GM23248 (cell line): Measurements from ENCODE around the gene CCNJL. TPM values are rescaled to one million over a fixed set of nuclear protein-coding genes. Genes with fewer than 3 reads are reported as not detected.

Experiments
- DNase-seq: peaks from one replicate; pipeline ENCODE4 v3.0.0-alpha.2; 2015
- H2AFZ ChIP-seq: fragments of 200-600 bp; sonication (generic); 2 replicates; pipeline ENCODE4 v1.6.1; 2016; ENCODE audit warnings: antibody characterized with exemption
- H3F3A ChIP-seq: fragments of 200-600 bp; sonication (generic); 2 replicates; pipeline ENCODE4 v1.6.1; 2016; ENCODE audit warnings: mild to moderate bottlenecking, antibody characterized with exemption, mixed run types; ENCODE audit not compliant: insufficient read depth
- H3K27ac ChIP-seq: fragments of 200-600 bp; sonication (generic); 2 replicates; pipeline ENCODE4 v1.5.1; 2016; ENCODE audit warnings: mild to moderate bottlenecking
- H3K27me3 ChIP-seq: fragments of 200-600 bp; sonication (generic); replicated peaks from 2 replicates; pipeline ENCODE4 v1.6.1; 2016; ENCODE audit warnings: mild to moderate bottlenecking; ENCODE audit not compliant: insufficient read depth
- H3K36me3 ChIP-seq: fragments of 200-600 bp; sonication (generic); 2 replicates; pipeline ENCODE4 v1.6.1; 2016; ENCODE audit warnings: low read depth, mild to moderate bottlenecking
- H3K4me1 ChIP-seq: fragments of 200-600 bp; sonication (generic); 2 replicates; pipeline ENCODE4 v1.6.1; 2016; ENCODE audit warnings: mild to moderate bottlenecking; ENCODE audit not compliant: insufficient read depth
- H3K4me2 ChIP-seq: fragments of 200-600 bp; sonication (generic); one replicate; pipeline ENCODE4 v1.6.1; 2016; ENCODE audit warnings: mild to moderate bottlenecking; ENCODE audit not compliant: unreplicated experiment
- H3K4me3 ChIP-seq: fragments of 200-600 bp; sonication (generic); 2 replicates; pipeline ENCODE4 v1.5.1; 2016; ENCODE audit warnings: mild to moderate bottlenecking
- H3K79me2 ChIP-seq: fragments of 200-600 bp; sonication (generic); 2 replicates; pipeline ENCODE4 v1.6.1; 2016; ENCODE audit warnings: mild to moderate bottlenecking; ENCODE audit not compliant: insufficient read depth
- H3K9ac ChIP-seq: fragments of 200-600 bp; sonication (generic); 2 replicates; pipeline ENCODE4 v1.6.1; 2016; ENCODE audit warnings: mild to moderate bottlenecking
- H3K9me2 ChIP-seq: fragments of 200-600 bp; sonication (generic); 2 replicates; pipeline ENCODE4 v1.6.1; 2016; ENCODE audit warnings: mixed run types, mild to moderate bottlenecking, moderate library complexity; ENCODE audit not compliant: insufficient read depth
- H3K9me3 ChIP-seq: fragments of 200-600 bp; sonication (generic); one replicate; pipeline ENCODE4 v1.6.1; 2017; ENCODE audit warnings: low read depth
- H4K20me1 ChIP-seq: fragments of 200-600 bp; sonication (generic); 2 replicates; pipeline ENCODE4 v1.6.0; 2016; ENCODE audit not compliant: insufficient read depth
- EZH2 ChIP-seq: fragments of 200-600 bp; sonication (generic); IDR thresholded peaks from 2 replicates; pipeline ENCODE4 v1.6.1; 2018; ENCODE audit warnings: antibody characterized with exemption, mild to moderate bottlenecking; ENCODE audit not compliant: insufficient read depth, poor library complexity, severe bottlenecking
- EZH2phosphoT487 ChIP-seq: fragments of 200-600 bp; sonication (generic); IDR thresholded peaks from 2 replicates; pipeline ENCODE4 v1.6.1; 2018; ENCODE audit warnings: antibody characterized with exemption, moderate library complexity, mild to moderate bottlenecking, low read depth; ENCODE audit not compliant: insufficient read depth
- WGBS, 2 experiments: methylation state at CpG; one replicate each; pipeline ENCODE4 v1.1.6; 2015 to 2017; ENCODE audit warnings: low lambda C conversion rate in 2 of 2, low coverage in 1 of 2; ENCODE audit errors: missing lambda C conversion rate in 2 of 2; 5-methylcytosine and 5-hydroxymethylcytosine counted together
- in situ Hi-C: fragments of 300-500 bp; cut with MboI; formaldehyde crosslinking; loops from 2 replicates; pipeline ENCODE4 v1.15.0; 2020
- polyA plus RNA-seq: library from polyadenylated mRNA; unstranded; fragments of >200 nt; fragmentation: Nextera tagmentation; extraction: Ambion mirVana; gene quantifications from 2 replicates; pipeline ENCODE4 v1.2.1, GENCODE V29; 2016
- total RNA-seq: library from RNA; depleted of rRNA; stranded (reverse); fragments of >200 nt; shearing (Covaris generic); gene quantifications from 2 replicates; pipeline ENCODE4 v1.2.3, GENCODE V29; 2014; rRNA removed

The CCNJL gene, protein sequence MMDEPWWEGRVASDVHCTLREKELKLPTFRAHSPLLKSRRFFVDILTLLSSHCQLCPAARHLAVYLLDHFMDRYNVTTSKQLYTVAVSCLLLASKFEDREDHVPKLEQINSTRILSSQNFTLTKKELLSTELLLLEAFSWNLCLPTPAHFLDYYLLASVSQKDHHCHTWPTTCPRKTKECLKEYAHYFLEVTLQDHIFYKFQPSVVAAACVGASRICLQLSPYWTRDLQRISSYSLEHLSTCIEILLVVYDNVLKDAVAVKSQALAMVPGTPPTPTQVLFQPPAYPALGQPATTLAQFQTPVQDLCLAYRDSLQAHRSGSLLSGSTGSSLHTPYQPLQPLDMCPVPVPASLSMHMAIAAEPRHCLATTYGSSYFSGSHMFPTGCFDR
- 0.43 TPM in 1 of 2 replicates, not detected in the other for total RNA-seq
- polyA plus RNA-seq, result 0.06 TPM in 1 of 2 replicates, not detected in the other

DNA sequence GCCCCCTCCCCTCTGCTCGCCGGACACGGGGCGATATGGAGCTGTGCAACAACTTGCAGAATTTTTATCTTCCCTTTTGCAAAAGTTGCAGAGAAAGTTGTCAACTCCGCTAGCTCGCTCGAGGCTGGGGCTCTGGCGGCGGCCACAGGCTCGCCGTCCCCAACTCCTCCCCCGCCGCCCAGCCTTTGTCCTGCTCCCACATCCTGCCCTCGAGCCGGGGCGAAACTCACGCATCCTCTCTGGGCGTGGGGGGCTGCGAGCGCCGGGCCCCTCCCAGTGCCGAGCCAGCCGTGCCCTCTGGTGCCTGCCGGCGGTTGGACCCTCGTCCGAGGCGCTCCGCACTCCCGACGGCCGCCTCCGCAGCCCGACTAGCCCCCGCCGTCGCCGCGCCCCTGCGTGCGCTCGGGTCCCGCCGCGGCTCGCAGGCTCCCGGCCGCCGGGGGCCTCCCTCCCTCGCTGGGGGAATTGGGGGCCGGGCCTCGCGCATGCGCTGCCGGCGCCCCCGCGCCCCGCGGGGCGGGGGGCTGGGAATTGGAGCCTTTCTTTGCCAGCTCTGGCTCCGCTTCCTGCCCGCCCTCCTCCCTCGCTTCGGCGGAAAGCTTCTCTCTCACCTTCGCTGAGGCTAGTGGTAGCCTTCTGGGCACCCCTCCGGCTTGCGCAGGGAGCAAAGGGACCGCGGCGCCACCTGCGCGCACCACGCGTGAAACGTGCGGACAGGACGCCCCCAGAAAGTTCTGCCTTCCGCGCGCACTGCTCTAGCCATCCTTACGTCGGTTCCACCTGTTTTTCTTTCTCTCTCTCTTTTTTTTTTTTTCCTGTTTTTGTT lies at the start of gene CCNJL:
Gene CCNJL, minus strand, starts transcription at position 431 of the 826 bp plus-strand sequence. CDS start 641 bp downstream, outside the sequence.
- in situ Hi-C loops, result no loop called here
- 2% methylated on average over 35 to 58 of the region's 84 CpGs for WGBS, 2 experiments
- Histone ChIP-seq H3K27ac (no peak within 1 kb of the TSS), H3K36me3 (no peaks in the 10 kb centered on the region), H3K4me3 (peak within 1 kb of the TSS; percentile 52), H3K9me2 (no peaks in the 10 kb centered on the region), H3K4me1 (no peaks in the 10 kb centered on the region), H4K20me1 (no peaks in the 10 kb centered on the region), H3K9me3 (no peaks in the 10 kb centered on the region), H2AFZ (peak within 1 kb of the TSS; percentile 44), H3K27me3 (peaks cover 57% of the 10 kb centered on the region), H3K9ac (no peak within 1 kb of the TSS), H3K79me2 (no peaks in the 10 kb centered on the region), H3F3A (no peaks in the 10 kb centered on the region), H3K4me2 (peak within 1 kb of the TSS; percentile 45)
- peak; percentile 30 for DNase-seq
- peak; percentile 10 for TF ChIP-seq EZH2
- TF ChIP-seq EZH2phosphoT487, result no peak

DNA sequence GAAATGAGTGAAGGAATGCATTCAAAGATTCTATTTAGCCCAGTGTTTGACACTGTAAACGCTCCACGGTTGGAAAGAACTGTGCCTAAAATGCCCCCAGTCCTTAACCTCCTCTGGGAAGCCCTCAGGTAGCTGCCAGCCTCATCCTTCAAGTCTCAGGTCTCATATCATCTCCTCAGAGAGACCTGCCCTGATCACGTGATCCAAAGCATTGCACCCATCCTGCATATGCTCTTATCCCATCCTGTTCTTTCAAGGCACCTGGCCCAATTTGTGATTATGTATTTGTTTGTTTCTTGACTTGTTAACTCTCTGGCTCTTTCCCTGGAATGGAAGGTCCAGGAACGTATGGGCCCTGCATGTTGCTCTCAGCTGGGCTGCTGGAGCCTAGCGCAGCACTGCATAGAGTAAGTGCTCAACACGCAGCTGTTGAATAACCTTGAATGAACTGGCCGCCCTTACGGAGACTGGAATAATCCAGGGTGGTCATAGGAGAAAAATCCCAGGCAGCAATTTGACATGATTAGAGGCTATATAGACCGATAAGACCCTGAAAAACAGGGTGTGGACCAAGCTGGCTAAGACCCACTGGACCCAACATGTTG lies 49.4 kb upstream of the CCNJL start:
- no peaks in the 10 kb centered on the region for H3K4me1 ChIP-seq
- H4K20me1 ChIP-seq, result no peaks in the 10 kb centered on the region
- no peak overlapping the region for H3K4me2 ChIP-seq
- no peaks in the 10 kb centered on the region for H3K9me3 ChIP-seq
- 82 to 83% methylated on average over 9 of the region's 9 CpGs for WGBS, 2 experiments
- in situ Hi-C loops, result no loop called here
- no peaks in the 10 kb centered on the region for H3F3A ChIP-seq
- H3K27me3 ChIP-seq, result 0 out of 2 replicates have a peak, but pooled peaks cover 4% of the 10 kb centered on the region
- H3K79me2 ChIP-seq, result no peaks in the 10 kb centered on the region
- H3K36me3 ChIP-seq, result no peaks in the 10 kb centered on the region
- TF ChIP-seq EZH2phosphoT487 (no peak), EZH2 (no peak)
- DNase-seq, result no peak
- no peak overlapping the region for H2AFZ ChIP-seq
- H3K4me3 ChIP-seq, result no peak overlapping the region
- no peaks in the 10 kb centered on the region for H3K9me2 ChIP-seq
- H3K9ac ChIP-seq, result no peak overlapping the region
- no peak overlapping the region for H3K27ac ChIP-seq

DNA sequence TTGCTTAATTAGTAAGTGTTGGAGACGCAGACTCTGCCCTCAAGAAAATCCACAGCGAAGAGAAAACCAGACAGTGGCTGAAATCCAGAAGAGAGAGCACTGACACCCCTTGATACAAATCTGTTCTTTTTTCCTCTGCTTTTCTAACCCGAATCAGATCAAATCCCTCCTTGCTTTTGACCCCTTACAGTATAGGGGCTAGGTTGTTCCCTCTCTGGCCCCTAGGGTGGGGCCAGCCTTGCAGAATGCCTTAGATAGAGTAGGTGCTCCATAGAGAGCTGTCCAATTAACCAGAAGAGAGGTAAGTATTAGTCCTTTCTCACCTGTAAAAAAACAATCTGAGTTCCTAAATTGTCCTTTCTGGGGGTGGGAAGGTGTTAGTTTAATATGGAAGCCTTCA lies 47.9 kb upstream of the CCNJL start:
- no peaks in the 10 kb centered on the region for H3K4me1 ChIP-seq
- H3K27me3 ChIP-seq, result 0 out of 2 replicates have a peak, but pooled peaks cover under 1% of the 10 kb centered on the region
- in situ Hi-C loops, result no loop called here
- DNase-seq, result no peak
- no peaks in the 10 kb centered on the region for H4K20me1 ChIP-seq
- H3K9ac ChIP-seq, result no peak overlapping the region
- H3K27ac ChIP-seq, result no peak overlapping the region
- no peaks in the 10 kb centered on the region for H3K9me2 ChIP-seq
- TF ChIP-seq EZH2phosphoT487 (no peak), EZH2 (no peak)
- peak overlapping the region; percentile 31 for H3K4me2 ChIP-seq
- no peaks in the 10 kb centered on the region for H3F3A ChIP-seq
- H3K4me3 ChIP-seq, result no peak overlapping the region
- H3K9me3 ChIP-seq, result no peaks in the 10 kb centered on the region
- H3K79me2 ChIP-seq, result no peaks in the 10 kb centered on the region
- no peak overlapping the region for H2AFZ ChIP-seq
- no peaks in the 10 kb centered on the region for H3K36me3 ChIP-seq
- WGBS, 2 experiments, result 43 to 45% methylated on average over 3 of the region's 3 CpGs

DNA sequence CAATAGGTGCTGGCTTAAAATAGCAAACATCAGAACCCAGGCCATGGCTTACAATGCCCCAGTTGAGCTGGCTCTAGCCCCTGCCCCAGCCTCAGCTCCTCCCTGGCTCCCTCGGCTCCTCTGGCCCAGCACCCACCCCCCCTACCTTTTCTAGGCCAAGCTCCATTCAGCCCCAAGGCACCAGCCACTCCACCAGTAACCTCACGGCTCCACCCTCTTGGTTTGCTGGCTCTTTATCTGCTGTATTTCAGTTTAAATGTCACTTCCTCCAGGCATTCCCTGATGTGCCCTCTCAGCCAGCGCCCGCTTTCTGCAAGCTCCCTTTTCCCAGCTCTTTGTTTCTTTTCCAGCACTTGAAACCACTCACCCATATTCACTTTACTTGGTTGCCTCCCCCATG lies 47.5 kb upstream of the CCNJL start:
- H3K9me3 ChIP-seq, result no peaks in the 10 kb centered on the region
- no peak for TF ChIP-seq EZH2
- TF ChIP-seq EZH2phosphoT487, result no peak
- WGBS, 2 experiments, result 19 to 22% methylated on average over 3 to 4 of the region's 4 CpGs
- H3K27me3 ChIP-seq, result no peaks in the 10 kb centered on the region
- no peak overlapping the region for H3K27ac ChIP-seq
- H3K4me3 ChIP-seq, result no peak overlapping the region
- H3K9me2 ChIP-seq, result no peaks in the 10 kb centered on the region
- H3F3A ChIP-seq, result no peaks in the 10 kb centered on the region
- H3K4me2 ChIP-seq, result peak overlapping the region; percentile 31
- no peaks in the 10 kb centered on the region for H3K36me3 ChIP-seq
- in situ Hi-C loops, result no loop called here
- no peaks in the 10 kb centered on the region for H3K79me2 ChIP-seq
- no peak overlapping the region for H2AFZ ChIP-seq
- H3K4me1 ChIP-seq, result no peaks in the 10 kb centered on the region
- H4K20me1 ChIP-seq, result no peaks in the 10 kb centered on the region
- peak; percentile 20 for DNase-seq
- H3K9ac ChIP-seq, result no peak overlapping the region
